GM12872 (cell line): Measurements from ENCODE around the gene TENT4B.

Experiments used
- CTCF ChIP-seq: IDR thresholded peaks from 3 replicates; pipeline ENCODE4 v1.5.1; 2011; ENCODE audit warnings: low read depth, mild to moderate bottlenecking, low read length, moderate library complexity; ENCODE audit not compliant: insufficient read depth

The TENT4B gene

GRCh38 chr16:50276326-50276640 lies 123.2 kb downstream of the TENT4B start:
- TF ChIP-seq CTCF = no peak

- TF ChIP-seq CTCF = no peak
Measured at GRCh38 chr16:50276801-50277555, 123.9 kb downstream of the TENT4B start.

- no peak for TF ChIP-seq CTCF
Measured at GRCh38 chr16:50278251-50278650, 125.1 kb downstream of the TENT4B start.

GRCh38 chr16:50279504-50279865 lies 126.4 kb downstream of the TENT4B start:
- TF ChIP-seq CTCF = no peak

- no peak for TF ChIP-seq CTCF
Measured at GRCh38 chr16:50280932-50281331, 127.8 kb downstream of the TENT4B start.
